ENCODE results near the gene PLD1. TPM values are rescaled to one million over a fixed set of nuclear protein-coding genes. Genes with fewer than 3 reads are reported as not detected.

PLD1 gene
- total RNA-seq, 1 experiment from 2014 or later: 32.5 TPM

- BruUV-seq (replicated peaks): no TSS peak
- DNase-seq: no peak
- Histone ChIP-seq H3K9me3 (ENCODE audit: insufficient read depth, low read depth) (0 out of 2 replicates have a peak, but pooled peaks cover 3% of the 10 kb centered on the region), H3K79me2 (ENCODE audit: low read depth) (no peaks in the 10 kb centered on the region), H3F3A (ENCODE audit: insufficient read depth, low read depth) (no peaks in the 10 kb centered on the region), H3K4me3 (no peak overlapping the region), H2AFZ (no peak overlapping the region), H3K4me1 (replicated peaks; ENCODE audit: insufficient read depth) (no peaks in the 10 kb centered on the region), H4K20me1 (ENCODE audit: insufficient read depth) (no peaks in the 10 kb centered on the region), H3K9me2 (ENCODE audit: insufficient read depth) (no peaks in the 10 kb centered on the region), H3K27me3 (ENCODE audit: insufficient read depth, low read depth) (no peaks in the 10 kb centered on the region), H3K27ac (no peak overlapping the region), H3K36me3 (ENCODE audit: low read depth) (no peaks in the 10 kb centered on the region), H3K4me2 (no peak overlapping the region)
- intact Hi-C loops (cut with micrococcal nuclease; ENCODE audit: unreplicated experiment): no loop called here
- no peak for TF ChIP-seq CTCF (conservative IDR thresholded peaks at IDR 0.05)
- TF ChIP-seq EZH2 (IDR thresholded peaks at IDR 0.05; ENCODE audit: low read depth): no peak
- CTCF ChIA-PET: no interaction called here
- POLR2A ChIA-PET (ENCODE audit: unreplicated experiment): no interaction called here
Measured at GRCh38 chr3:171690281-171690680, 120.0 kb downstream of the PLD1 start.

- DNase-seq: no peak
- no peak overlapping the region for H3K4me3 ChIP-seq
- ChIA-PET CTCF (interaction anchor here (0.7 to 0.8 kb wide), 2 partner anchors 83 to 653 kb away, joined by 3 to 4 read pairs; no protein-coding TSS in a partner anchor), POLR2A (ENCODE audit: unreplicated experiment) (interaction anchor here (0.7 kb wide), 1 partner anchor 409 kb away, joined by 3 read pairs; no protein-coding TSS in a partner anchor)
- H2AFZ ChIP-seq: no peak overlapping the region
- no peaks in the 10 kb centered on the region for H3K36me3 ChIP-seq (ENCODE audit: low read depth)
- H3K4me2 ChIP-seq: no peak overlapping the region
- no peaks in the 10 kb centered on the region for H4K20me1 ChIP-seq (ENCODE audit: insufficient read depth)
- TF ChIP-seq CTCF (conservative IDR thresholded peaks at IDR 0.05) (no peak), EZH2 (IDR thresholded peaks at IDR 0.05; ENCODE audit: low read depth) (no peak)
- no peak overlapping the region for H3K27ac ChIP-seq
- no peaks in the 10 kb centered on the region for H3K4me1 ChIP-seq (replicated peaks; ENCODE audit: insufficient read depth)
- no TSS peak for BruUV-seq (replicated peaks)
- H3K27me3 ChIP-seq (ENCODE audit: insufficient read depth, low read depth): no peaks in the 10 kb centered on the region
- H3K9me2 ChIP-seq (ENCODE audit: insufficient read depth): no peaks in the 10 kb centered on the region
- 0 out of 2 replicates have a peak, but pooled peaks cover 3% of the 10 kb centered on the region for H3K9me3 ChIP-seq (ENCODE audit: insufficient read depth, low read depth)
- no peaks in the 10 kb centered on the region for H3K79me2 ChIP-seq (ENCODE audit: low read depth)
- no peaks in the 10 kb centered on the region for H3F3A ChIP-seq (ENCODE audit: insufficient read depth, low read depth)
- intact Hi-C loops (cut with micrococcal nuclease; ENCODE audit: unreplicated experiment): no loop called here
Measured at GRCh38 chr3:171688593-171688992, 121.7 kb downstream of the PLD1 start.

- Histone ChIP-seq H3K9me2 (ENCODE audit: insufficient read depth) (no peaks in the 10 kb centered on the region), H2AFZ (no peak overlapping the region), H3F3A (ENCODE audit: insufficient read depth, low read depth) (no peaks in the 10 kb centered on the region), H3K4me2 (no peak overlapping the region), H3K27ac (no peak overlapping the region), H3K36me3 (ENCODE audit: low read depth) (no peaks in the 10 kb centered on the region), H3K9me3 (ENCODE audit: insufficient read depth, low read depth) (0 out of 2 replicates have a peak, but pooled peaks cover 3% of the 10 kb centered on the region), H3K27me3 (ENCODE audit: insufficient read depth, low read depth) (no peaks in the 10 kb centered on the region), H3K4me1 (replicated peaks; ENCODE audit: insufficient read depth) (no peaks in the 10 kb centered on the region), H3K4me3 (no peak overlapping the region), H3K79me2 (ENCODE audit: low read depth) (no peaks in the 10 kb centered on the region), H4K20me1 (ENCODE audit: insufficient read depth) (no peaks in the 10 kb centered on the region)
- no peak for DNase-seq
- no peak for TF ChIP-seq EZH2 (IDR thresholded peaks at IDR 0.05; ENCODE audit: low read depth)
- no peak for TF ChIP-seq CTCF (conservative IDR thresholded peaks at IDR 0.05)
- ChIA-PET CTCF (interaction anchor here (0.8 kb wide), 1 partner anchor 654 kb away, joined by 4 read pairs; no protein-coding TSS in a partner anchor), POLR2A (ENCODE audit: unreplicated experiment) (interaction anchor here (0.7 kb wide), 2 partner anchors 408 to 821 kb away, joined by 3 read pairs; no protein-coding TSS in a partner anchor)
- intact Hi-C loops (cut with micrococcal nuclease; ENCODE audit: unreplicated experiment): no loop called here
- no TSS peak for BruUV-seq (replicated peaks)
Measured at GRCh38 chr3:171688002-171688401, 122.3 kb downstream of the PLD1 start.

All from PC-9 (cell line).